A549 (cell line): ENCODE data around the gene COBL. TPM values are rescaled to one million over a fixed set of nuclear protein-coding genes. Genes with fewer than 3 reads are reported as not detected.

Experiments used
- ATAC-seq, 2 experiments: fragments of 200-7000 bp in 1 of 2; fragments of >200 bp in 1 of 2; cut with Nextera tagmentation in 1 of 2; cut with Tn5 transposase in 1 of 2; 3 replicates each; pipeline versions ENCODE4 v1.8.0 to v1.9.1; 2018 to 2020; ENCODE audit warnings: mild to moderate bottlenecking in 1 of 2, moderate library complexity in 1 of 2
- CTCF ChIA-PET: fragments of 300-600 bp; sonication (Branson Sonifier 250); formaldehyde crosslinking; extraction: SDS; loops from one replicate; lab custom pipeline; 2021; ENCODE audit warnings: antibody characterized with exemption, inconsistent platforms; lab: Yijun Ruan, JAX
- POLR2A ChIA-PET: fragments of 350-600 bp; formaldehyde crosslinking; extraction: SDS; loops from one replicate; lab custom pipeline; 2021; ENCODE audit warnings: antibody characterized with exemption, inconsistent platforms; lab: Yijun Ruan, JAX
- DNase-seq, 2 experiments: peaks; one replicate each; pipeline versions ENCODE4 v3.0.0 to v3.0.0-alpha.2; 2011 to 2016; ENCODE audit warnings: low read depth in 1 of 2, low spot score in 1 of 2
- FAIRE-seq: peaks from 2 replicates; lab custom pipeline; 2011; peaks lifted over from hg19 to GRCh38; lab: Jason Lieb, UNC
- H3K27ac ChIP-seq, 2 experiments: fragments of >200 bp; sonication (Bioruptor Twin); formaldehyde crosslinking; 3 replicates each; pipeline ENCODE4 v1.5.1; 2016 to 2017
- H3K4me1 ChIP-seq: fragments of >200 bp; sonication (Bioruptor Twin); formaldehyde crosslinking; 3 replicates; pipeline ENCODE4 v1.6.1; 2016
- H3K4me2 ChIP-seq: fragments of >200 bp; sonication (Bioruptor Twin); formaldehyde crosslinking; 3 replicates; pipeline ENCODE4 v1.6.1; 2016
- H3K4me3 ChIP-seq: fragments of >200 bp; sonication (Bioruptor Twin); formaldehyde crosslinking; 3 replicates; pipeline ENCODE4 v1.5.1; 2016
- H3K9me3 ChIP-seq: fragments of >200 bp; sonication (Bioruptor Twin); formaldehyde crosslinking; 3 replicates; pipeline ENCODE4 v1.6.1; 2016
- BHLHE40 ChIP-seq: IDR thresholded peaks from 2 replicates; pipeline ENCODE4 v1.6.1; 2012; ENCODE audit warnings: low read depth, low read length, inconsistent platforms
- CHD2 ChIP-seq: fragments of 150-350 bp; IDR thresholded peaks from 2 replicates; pipeline ENCODE4 v1.6.1; 2014; ENCODE audit warnings: low read length; ENCODE audit not compliant: partially characterized antibody
- CHD4 ChIP-seq: fragments of 200-600 bp; sonication (generic); IDR thresholded peaks from 2 replicates; pipeline ENCODE4 v1.6.1; 2016; ENCODE audit warnings: antibody characterized with exemption, mild to moderate bottlenecking, borderline replicate concordance
- EHMT2 ChIP-seq: fragments of 200-600 bp; sonication (generic); IDR thresholded peaks from 2 replicates; pipeline ENCODE4 v1.6.1; 2016; ENCODE audit warnings: antibody characterized with exemption, low read depth, mild to moderate bottlenecking, moderate library complexity
- EP300 ChIP-seq, 2 experiments: fragments of >200 bp; sonication (Bioruptor Twin); formaldehyde crosslinking; IDR thresholded peaks; 2 replicates in 1 of 2; 3 replicates in 1 of 2; pipeline ENCODE4 v1.6.1; 2016 to 2017
- FOSL2 ChIP-seq, 2 experiments: fragments of 450-650 bp in 1 of 2; fragments of >200 bp in 1 of 2; sonication (Bioruptor Twin) in 1 of 2; formaldehyde crosslinking; IDR thresholded peaks; 2 replicates each; pipeline versions ENCODE4 v1.5.0 to v1.6.1; 2016 to 2020; ENCODE audit warnings: mild to moderate bottlenecking in 1 of 2, moderate library complexity in 1 of 2
- HEYL ChIP-seq: fragments of 250-450 bp; sonication (Bioruptor Pico); IDR thresholded peaks from 2 replicates; pipeline ENCODE4 v1.8.0; 2021; ENCODE audit warnings: mild to moderate bottlenecking, moderate library complexity
- HOXA7 ChIP-seq: fragments of 250-450 bp; sonication (Bioruptor Pico); IDR thresholded peaks from 2 replicates; pipeline ENCODE4 v1.5.0; 2020; ENCODE audit warnings: mild to moderate bottlenecking, moderate library complexity
- JUNB ChIP-seq: fragments of >200 bp; sonication (Bioruptor Twin); formaldehyde crosslinking; IDR thresholded peaks from 2 replicates; pipeline ENCODE4 v1.6.1; 2016
- KDM5A ChIP-seq: fragments of 200-600 bp; sonication (generic); IDR thresholded peaks from 2 replicates; pipeline ENCODE4 v1.6.1; 2016; ENCODE audit warnings: antibody characterized with exemption, mild to moderate bottlenecking
- MYC ChIP-seq: IDR thresholded peaks from 2 replicates; pipeline ENCODE4 v1.6.1; 2012; ENCODE audit warnings: mild to moderate bottlenecking, inconsistent platforms, low read length, improper control_type of control experiment, borderline replicate concordance
- RAD21 ChIP-seq, 2 experiments: fragments of >200 bp in 1 of 2; sonication (Bioruptor Twin) in 1 of 2; formaldehyde crosslinking in 1 of 2; IDR thresholded peaks in 1 of 2; conservative IDR thresholded peaks in 1 of 2; 2 replicates in 1 of 2; 3 replicates in 1 of 2; pipeline ENCODE4 v1.6.1; 2012 to 2018; ENCODE audit warnings: inconsistent platforms in 1 of 2
- RFX5 ChIP-seq: fragments of 450-650 bp; IDR thresholded peaks from 2 replicates; pipeline ENCODE4 v1.7.1; 2014; ENCODE audit warnings: antibody characterized with exemption, mild to moderate bottlenecking, moderate library complexity
- SMC3 ChIP-seq: fragments of >200 bp; sonication (Bioruptor Twin); formaldehyde crosslinking; IDR thresholded peaks from 3 replicates; pipeline ENCODE4 v1.6.1; 2018; ENCODE audit warnings: inconsistent platforms
- TP53 ChIP-seq: fragments of 250-450 bp; sonication (Bioruptor Pico); IDR thresholded peaks from 2 replicates; pipeline ENCODE4 v1.5.0; 2021; ENCODE audit warnings: mild to moderate bottlenecking, moderate library complexity
- ZSCAN20 ChIP-seq: fragments of 250-450 bp; sonication (Bioruptor Pico); IDR thresholded peaks from 2 replicates; pipeline ENCODE4 v1.8.0; 2022; ENCODE audit warnings: mild to moderate bottlenecking, moderate library complexity
- WGBS: methylation state at CpG from one replicate; pipeline ENCODE4 v1.1.6; 2017; ENCODE audit errors: missing lambda C conversion rate; 5-methylcytosine and 5-hydroxymethylcytosine counted together
- polyA plus RNA-seq, 4 experiments: library from polyadenylated mRNA; depleted of rRNA in 3 of 4; stranded (reverse); fragments of >200 nt; fragmentation: RNase III in 1 of 4; extraction: RNeasy Plus Mini Kit Qiagen cat#74134 plus additional on column Dnase treatment in 1 of 4; gene quantifications; 2 replicates in 3 of 4; 3 replicates in 1 of 4; pipeline ENCODE4 v1.2.3, GENCODE V29; 2011 to 2017
- TF ChIP-seq, protein P1 (sequence below): fragments of >200 bp; sonication (Bioruptor Twin); formaldehyde crosslinking; IDR thresholded peaks from 3 replicates; pipeline ENCODE4 v1.6.1; 2016
- TF ChIP-seq, protein P2 (sequence below): fragments of 250-450 bp; sonication (Bioruptor Pico); IDR thresholded peaks from 2 replicates; pipeline ENCODE4 v1.5.0; 2021; ENCODE audit warnings: mild to moderate bottlenecking, moderate library complexity, borderline replicate concordance
- TF ChIP-seq, protein P3 (sequence below): fragments of >200 bp; sonication (Bioruptor Twin); formaldehyde crosslinking; IDR thresholded peaks from 3 replicates; pipeline ENCODE4 v1.5.1; 2016
- TF ChIP-seq, protein P4 (sequence below): fragments of 200-600 bp; sonication (generic); IDR thresholded peaks from 2 replicates; pipeline ENCODE4 v1.6.1; 2016; ENCODE audit warnings: antibody characterized with exemption, mild to moderate bottlenecking, moderate library complexity
- TF ChIP-seq, protein P5 (sequence below): fragments of 250-450 bp; sonication (Bioruptor Pico); IDR thresholded peaks from 2 replicates; pipeline ENCODE4 v1.5.0; 2020; ENCODE audit warnings: low read depth, mild to moderate bottlenecking, moderate library complexity

The COBL gene
- polyA plus RNA-seq, 2 of the 4 experiments (the other 2 are of a cell fraction): 1.5 to 7.4 TPM

DNA sequence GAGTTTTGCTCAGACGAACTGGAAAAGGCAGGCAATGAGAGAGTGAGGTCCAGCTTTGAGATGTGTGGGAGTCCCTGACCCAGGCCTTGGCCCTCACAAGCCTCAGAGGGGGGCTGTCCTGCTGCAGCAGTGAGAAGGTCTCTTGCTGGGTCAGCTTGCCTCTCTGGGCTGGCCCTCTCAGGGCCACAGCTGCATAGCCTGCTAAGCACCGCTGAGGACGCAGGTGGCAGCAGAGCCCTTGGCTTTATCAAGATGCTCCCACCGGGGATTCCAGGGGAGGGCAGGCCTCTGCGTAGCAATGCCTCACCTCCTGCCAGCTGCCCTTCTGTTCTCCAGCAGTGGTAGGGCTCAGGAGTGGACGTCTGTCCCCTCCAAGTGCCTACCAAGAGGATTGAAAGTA lies 128.7 kb downstream of the COBL start:
- DNase-seq (peak; percentile 36 to 41), FAIRE-seq (no peak), ATAC-seq (peak; percentile 77 to 92; a peak in 5 of 6 replicates)
- TF ChIP-seq RAD21 (conservative IDR thresholded peaks at IDR 0.05 in 1 of 2, IDR thresholded peaks at IDR 0.05 in 1 of 2) (peak; percentile 16 to 52; a peak in 2 of 5 replicates), MYC (no peak), KDM5A (no peak), BHLHE40 (no peak)
- no peaks in the 10 kb centered on the region for H3K9me3 ChIP-seq
- no peaks in the 10 kb centered on the region for H3K4me1 ChIP-seq
- H3K27ac ChIP-seq: no peak overlapping the region
- no peak overlapping the region for H3K4me3 ChIP-seq
- 42% methylated on average over 5 of the region's 6 CpGs for WGBS
- H3K4me2 ChIP-seq: no peak overlapping the region
- ChIA-PET POLR2A (no interaction called here), CTCF (interaction anchor here (0.6 to 4.3 kb wide), 6 partner anchors 12 to 775 kb away, joined by 3 to 12 read pairs (median 3); no protein-coding TSS in a partner anchor)

DNA sequence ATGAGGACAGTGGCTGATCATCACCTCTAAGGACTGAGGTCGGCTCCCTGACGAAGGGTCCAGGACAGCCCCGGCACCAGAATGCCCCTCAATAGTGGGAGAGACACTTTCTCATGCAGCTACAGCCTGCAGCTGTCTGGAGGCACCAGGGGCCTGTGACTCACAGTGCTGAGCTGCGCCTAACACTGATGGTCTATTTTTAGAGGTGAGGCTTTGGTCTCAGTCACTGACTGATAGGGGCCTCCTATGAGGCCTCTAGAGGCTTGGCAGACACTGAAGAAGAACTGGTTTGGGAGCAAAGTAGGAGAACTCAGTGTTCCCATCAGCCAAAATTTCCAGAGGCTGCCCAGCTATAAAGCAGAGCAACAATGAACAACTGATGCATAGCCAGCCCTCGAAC lies 130.1 kb downstream of the COBL start:
- CTCF ChIA-PET: interaction anchor here (1.4 to 2.1 kb wide), 2 partner anchors 24 to 90 kb away, joined by 3 to 5 read pairs; no protein-coding TSS in a partner anchor
- Histone ChIP-seq H3K9me3 (no peaks in the 10 kb centered on the region), H3K4me1 (no peaks in the 10 kb centered on the region), H3K4me3 (no peak overlapping the region), H3K27ac (no peak overlapping the region), H3K4me2 (no peak overlapping the region)
- 57% methylated on average over 5 of the region's 5 CpGs for WGBS
- DNase-seq (no peak), FAIRE-seq (no peak), ATAC-seq (peak in 1 of 2 experiments; percentile 47; a peak in 1 of 6 replicates)
- POLR2A ChIA-PET: no interaction called here
- TF ChIP-seq HOXA7 (no peak), SMC3 (no peak), MYC (no peak), RFX5 (no peak), TP53 (no peak), FOSL2 (IDR thresholded peaks at IDR 0.05) (no peak), FOSL2 (CRISPR knock-in tag; IDR thresholded peaks at IDR 0.05) (no peak), CHD2 (no peak), EHMT2 (no peak), ZSCAN20 (CRISPR knock-in tag) (no peak), CHD4 (no peak), HEYL (CRISPR knock-in tag) (no peak), EP300 (IDR thresholded peaks at IDR 0.05) (no peak), JUNB (no peak)
- TF ChIP-seq, protein P1, sequence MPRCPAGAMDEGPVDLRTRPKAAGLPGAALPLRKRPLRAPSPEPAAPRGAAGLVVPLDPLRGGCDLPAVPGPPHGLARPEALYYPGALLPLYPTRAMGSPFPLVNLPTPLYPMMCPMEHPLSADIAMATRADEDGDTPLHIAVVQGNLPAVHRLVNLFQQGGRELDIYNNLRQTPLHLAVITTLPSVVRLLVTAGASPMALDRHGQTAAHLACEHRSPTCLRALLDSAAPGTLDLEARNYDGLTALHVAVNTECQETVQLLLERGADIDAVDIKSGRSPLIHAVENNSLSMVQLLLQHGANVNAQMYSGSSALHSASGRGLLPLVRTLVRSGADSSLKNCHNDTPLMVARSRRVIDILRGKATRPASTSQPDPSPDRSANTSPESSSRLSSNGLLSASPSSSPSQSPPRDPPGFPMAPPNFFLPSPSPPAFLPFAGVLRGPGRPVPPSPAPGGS: no peak
- TF ChIP-seq, protein P2, sequence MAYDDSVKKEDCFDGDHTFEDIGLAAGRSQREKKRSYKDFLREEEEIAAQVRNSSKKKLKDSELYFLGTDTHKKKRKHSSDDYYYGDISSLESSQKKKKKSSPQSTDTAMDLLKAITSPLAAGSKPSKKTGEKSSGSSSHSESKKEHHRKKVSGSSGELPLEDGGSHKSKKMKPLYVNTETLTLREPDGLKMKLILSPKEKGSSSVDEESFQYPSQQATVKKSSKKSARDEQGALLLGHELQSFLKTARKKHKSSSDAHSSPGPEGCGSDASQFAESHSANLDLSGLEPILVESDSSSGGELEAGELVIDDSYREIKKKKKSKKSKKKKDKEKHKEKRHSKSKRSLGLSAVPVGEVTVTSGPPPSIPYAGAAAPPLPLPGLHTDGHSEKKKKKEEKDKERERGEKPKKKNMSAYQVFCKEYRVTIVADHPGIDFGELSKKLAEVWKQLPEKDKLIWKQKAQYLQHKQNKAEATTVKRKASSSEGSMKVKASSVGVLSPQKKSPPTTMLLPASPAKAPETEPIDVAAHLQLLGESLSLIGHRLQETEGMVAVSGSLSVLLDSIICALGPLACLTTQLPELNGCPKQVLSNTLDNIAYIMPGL: no peak
- TF ChIP-seq, protein P3, sequence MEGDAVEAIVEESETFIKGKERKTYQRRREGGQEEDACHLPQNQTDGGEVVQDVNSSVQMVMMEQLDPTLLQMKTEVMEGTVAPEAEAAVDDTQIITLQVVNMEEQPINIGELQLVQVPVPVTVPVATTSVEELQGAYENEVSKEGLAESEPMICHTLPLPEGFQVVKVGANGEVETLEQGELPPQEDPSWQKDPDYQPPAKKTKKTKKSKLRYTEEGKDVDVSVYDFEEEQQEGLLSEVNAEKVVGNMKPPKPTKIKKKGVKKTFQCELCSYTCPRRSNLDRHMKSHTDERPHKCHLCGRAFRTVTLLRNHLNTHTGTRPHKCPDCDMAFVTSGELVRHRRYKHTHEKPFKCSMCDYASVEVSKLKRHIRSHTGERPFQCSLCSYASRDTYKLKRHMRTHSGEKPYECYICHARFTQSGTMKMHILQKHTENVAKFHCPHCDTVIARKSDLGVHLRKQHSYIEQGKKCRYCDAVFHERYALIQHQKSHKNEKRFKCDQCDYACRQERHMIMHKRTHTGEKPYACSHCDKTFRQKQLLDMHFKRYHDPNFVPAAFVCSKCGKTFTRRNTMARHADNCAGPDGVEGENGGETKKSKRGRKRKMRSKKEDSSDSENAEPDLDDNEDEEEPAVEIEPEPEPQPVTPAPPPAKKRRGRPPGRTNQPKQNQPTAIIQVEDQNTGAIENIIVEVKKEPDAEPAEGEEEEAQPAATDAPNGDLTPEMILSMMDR: no peak
- TF ChIP-seq, protein P4, sequence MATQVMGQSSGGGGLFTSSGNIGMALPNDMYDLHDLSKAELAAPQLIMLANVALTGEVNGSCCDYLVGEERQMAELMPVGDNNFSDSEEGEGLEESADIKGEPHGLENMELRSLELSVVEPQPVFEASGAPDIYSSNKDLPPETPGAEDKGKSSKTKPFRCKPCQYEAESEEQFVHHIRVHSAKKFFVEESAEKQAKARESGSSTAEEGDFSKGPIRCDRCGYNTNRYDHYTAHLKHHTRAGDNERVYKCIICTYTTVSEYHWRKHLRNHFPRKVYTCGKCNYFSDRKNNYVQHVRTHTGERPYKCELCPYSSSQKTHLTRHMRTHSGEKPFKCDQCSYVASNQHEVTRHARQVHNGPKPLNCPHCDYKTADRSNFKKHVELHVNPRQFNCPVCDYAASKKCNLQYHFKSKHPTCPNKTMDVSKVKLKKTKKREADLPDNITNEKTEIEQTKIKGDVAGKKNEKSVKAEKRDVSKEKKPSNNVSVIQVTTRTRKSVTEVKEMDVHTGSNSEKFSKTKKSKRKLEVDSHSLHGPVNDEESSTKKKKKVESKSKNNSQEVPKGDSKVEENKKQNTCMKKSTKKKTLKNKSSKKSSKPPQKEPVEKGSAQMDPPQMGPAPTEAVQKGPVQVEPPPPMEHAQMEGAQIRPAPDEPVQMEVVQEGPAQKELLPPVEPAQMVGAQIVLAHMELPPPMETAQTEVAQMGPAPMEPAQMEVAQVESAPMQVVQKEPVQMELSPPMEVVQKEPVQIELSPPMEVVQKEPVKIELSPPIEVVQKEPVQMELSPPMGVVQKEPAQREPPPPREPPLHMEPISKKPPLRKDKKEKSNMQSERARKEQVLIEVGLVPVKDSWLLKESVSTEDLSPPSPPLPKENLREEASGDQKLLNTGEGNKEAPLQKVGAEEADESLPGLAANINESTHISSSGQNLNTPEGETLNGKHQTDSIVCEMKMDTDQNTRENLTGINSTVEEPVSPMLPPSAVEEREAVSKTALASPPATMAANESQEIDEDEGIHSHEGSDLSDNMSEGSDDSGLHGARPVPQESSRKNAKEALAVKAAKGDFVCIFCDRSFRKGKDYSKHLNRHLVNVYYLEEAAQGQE: no peak
- TF ChIP-seq, protein P5, sequence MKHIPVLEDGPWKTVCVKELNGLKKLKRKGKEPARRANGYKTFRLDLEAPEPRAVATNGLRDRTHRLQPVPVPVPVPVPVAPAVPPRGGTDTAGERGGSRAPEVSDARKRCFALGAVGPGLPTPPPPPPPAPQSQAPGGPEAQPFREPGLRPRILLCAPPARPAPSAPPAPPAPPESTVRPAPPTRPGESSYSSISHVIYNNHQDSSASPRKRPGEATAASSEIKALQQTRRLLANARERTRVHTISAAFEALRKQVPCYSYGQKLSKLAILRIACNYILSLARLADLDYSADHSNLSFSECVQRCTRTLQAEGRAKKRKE (CRISPR knock-in tag): no peak
